ENCODE data around the gene SMAD5.

The SMAD5 gene

GRCh38 chr5:136094189-136094912 lies 38.3 kb upstream of the SMAD5 start:
- no peak for DNase-seq (ENCODE audit: low read depth)
- no peak overlapping the region for H3K4me3 ChIP-seq (ENCODE audit: low read length)
- TF ChIP-seq CTCF (conservative IDR thresholded peaks at IDR 0.05; ENCODE audit: low read length) = no peak

- DNase-seq (ENCODE audit: low read depth) = no peak
- TF ChIP-seq CTCF (conservative IDR thresholded peaks at IDR 0.05; ENCODE audit: low read length) = no peak
Measured at GRCh38 chr5:136094913-136095641, 37.6 kb upstream of the SMAD5 start.

GRCh38 chr5:136098176-136098575 lies 34.5 kb upstream of the SMAD5 start:
- no peak for TF ChIP-seq CTCF (conservative IDR thresholded peaks at IDR 0.05; ENCODE audit: low read length)
- no peak for DNase-seq (ENCODE audit: low read depth)
- H3K4me3 ChIP-seq (ENCODE audit: low read length) = no peak overlapping the region

More at GRCh38 chr5:136094913-136095641, 37.6 kb upstream of the SMAD5 start:
- no peak overlapping the region for H3K4me3 ChIP-seq (ENCODE audit: low read length)

GRCh38 chr5:136099870-136100269 lies 32.8 kb upstream of the SMAD5 start:
- H3K4me3 ChIP-seq (ENCODE audit: low read length) = no peak overlapping the region
- DNase-seq (ENCODE audit: low read depth) = no peak
- TF ChIP-seq CTCF (conservative IDR thresholded peaks at IDR 0.05; ENCODE audit: low read length) = no peak

- no peak for DNase-seq (ENCODE audit: low read depth)
- H3K4me3 ChIP-seq (ENCODE audit: low read length) = no peak overlapping the region
- TF ChIP-seq CTCF (conservative IDR thresholded peaks at IDR 0.05; ENCODE audit: low read length) = no peak
Measured at GRCh38 chr5:136101884-136102283, 30.8 kb upstream of the SMAD5 start.

- H3K4me3 ChIP-seq (ENCODE audit: low read length) = no peak overlapping the region
- DNase-seq (ENCODE audit: low read depth) = no peak
- no peak for TF ChIP-seq CTCF (conservative IDR thresholded peaks at IDR 0.05; ENCODE audit: low read length)
Measured at GRCh38 chr5:136103118-136103517, 29.5 kb upstream of the SMAD5 start.

All from AG10803 (cell line).